Erythroblast (primary cell): ENCODE measurements around the gene ZIC1.

ENCODE experiments used
- GATA1 ChIP-seq: IDR thresholded peaks from 2 replicates; pipeline ENCODE4 v1.6.1; 2011; ENCODE audit warnings: low read depth, mild to moderate bottlenecking, control low read depth, low read length, moderate library complexity
- POLR2A ChIP-seq: IDR thresholded peaks from 2 replicates; pipeline ENCODE4 v1.6.1; 2011; ENCODE audit warnings: mild to moderate bottlenecking, low read length

- TF ChIP-seq POLR2A, result no peak
- no peak for TF ChIP-seq GATA1
Measured at GRCh38 chr3:147407114-147407497, 2.1 kb upstream of the ZIC1 start.
